ENCODE data around the gene PRRG4. TPM values are rescaled to one million over a fixed set of nuclear protein-coding genes. Genes with fewer than 3 reads are reported as not detected.

The PRRG4 gene
- total and polyA plus RNA-seq, 2 donors (not counting 3 experiments of a cell fraction or from before 2014, with no cell fraction given) = 0.09 TPM; not detected in 1

GRCh38 chr11:32820497-32820896 is 9.2 kb upstream of the PRRG4 start:
- no peak overlapping the region for H2AFZ ChIP-seq (ENCODE audit: low read depth, low read length)
- no peaks in the 10 kb centered on the region for H3K4me1 ChIP-seq (ENCODE audit: control insufficient read depth, extremely low read depth, insufficient read depth, low read length)
- intact Hi-C loops (cut with micrococcal nuclease) (no loop called here), dilution Hi-C loops (cut with MboI; ENCODE audit: extremely low pct_ligation_motif_present, low sequenced_read_pairs) (no loop called here)
- H3K9ac ChIP-seq (replicated peaks; ENCODE audit: extremely low read depth, insufficient read depth, low read length) = no peak overlapping the region
- no peaks in the 10 kb centered on the region for H3K79me2 ChIP-seq (ENCODE audit: control insufficient read depth, insufficient read depth, low read length)
- H3K9me1 ChIP-seq (replicated peaks; ENCODE audit: control insufficient read depth, extremely low read depth, insufficient read depth, low read length) = no peaks in the 10 kb centered on the region
- no peak overlapping the region for H3K4me3 ChIP-seq (replicated peaks in 1 of 3; ENCODE audit: insufficient read depth in 1 of 3, low read depth in 1 of 3, low read length in 3 of 3)
- FAIRE-seq (no peak), DNase-seq (ENCODE audit: low read depth, low spot score) (no peak)
- H3K4me2 ChIP-seq (ENCODE audit: insufficient read depth, low read length) = no peak overlapping the region
- H3K9me3 ChIP-seq (replicated peaks; ENCODE audit: control insufficient read depth, insufficient read depth, low read length) = no peaks in the 10 kb centered on the region
- ChIA-PET CTCF (no interaction called here), POLR2A (no interaction called here)
- H3K27me3 ChIP-seq (ENCODE audit: control insufficient read depth in 2 of 2, insufficient read depth in 2 of 2, low read length in 2 of 2) = peaks cover 2 to 8% of the 10 kb centered on the region in 2 experiments
- no TSS peak for BruUV-seq (replicated peaks)
- TF ChIP-seq MYC (IDR thresholded peaks at IDR 0.05; ENCODE audit: low read depth, low read length) = no peak
- TF ChIP-seq MAX (IDR thresholded peaks at IDR 0.05; ENCODE audit: insufficient read depth, insufficient read length) = no peak
- TF ChIP-seq POLR2AphosphoS5 (IDR thresholded peaks at IDR 0.05; ENCODE audit: insufficient read depth, low read depth, low read length) = no peak
- no peak for TF ChIP-seq CTCF (IDR thresholded peaks at IDR 0.05; ENCODE audit: extremely low read depth in 1 of 2, insufficient read depth in 1 of 2, low read depth in 1 of 2, low read length in 2 of 2)
- no peak for TF ChIP-seq JUN (IDR thresholded peaks at IDR 0.05; ENCODE audit: borderline replicate concordance, insufficient read depth, insufficient read length, low read depth)
- no peak for TF ChIP-seq FOS (IDR thresholded peaks at IDR 0.05; ENCODE audit: borderline replicate concordance, insufficient read depth, low read length)
- no peak for TF ChIP-seq GATA2 (IDR thresholded peaks at IDR 0.05; ENCODE audit: insufficient read depth, insufficient read length, low read depth, low read length)
- no peak for TF ChIP-seq POLR2A (IDR thresholded peaks at IDR 0.05; ENCODE audit: low read depth, low read length)
- TF ChIP-seq EZH2 (IDR thresholded peaks at IDR 0.05; ENCODE audit: borderline replicate concordance, low read depth, low read length, severe bottlenecking) = no peak
- no peaks in the 10 kb centered on the region for H3K36me3 ChIP-seq (ENCODE audit: control insufficient read depth in 2 of 2, extremely low read depth in 1 of 2, insufficient read depth in 2 of 2, low read length in 2 of 2)
- no peaks in the 10 kb centered on the region for H4K20me1 ChIP-seq (replicated peaks; ENCODE audit: control insufficient read depth, extremely low read depth, insufficient read depth, low read length)
- H3K27ac ChIP-seq (ENCODE audit: insufficient read depth, low read depth, low read length) = no peak overlapping the region
